ENCODE data around the gene SLC6A3.
"Not testable (repeated sequence)": the region's sequence is repeated elsewhere in the genome, so short reads cannot be mapped to it uniquely, and the experiment has no call there.

Gene SLC6A3

GRCh38 chr5:1439388-1440097 lies 5.7 kb downstream of the SLC6A3 start:
- peak; percentile 6 for DNase-seq

DNA sequence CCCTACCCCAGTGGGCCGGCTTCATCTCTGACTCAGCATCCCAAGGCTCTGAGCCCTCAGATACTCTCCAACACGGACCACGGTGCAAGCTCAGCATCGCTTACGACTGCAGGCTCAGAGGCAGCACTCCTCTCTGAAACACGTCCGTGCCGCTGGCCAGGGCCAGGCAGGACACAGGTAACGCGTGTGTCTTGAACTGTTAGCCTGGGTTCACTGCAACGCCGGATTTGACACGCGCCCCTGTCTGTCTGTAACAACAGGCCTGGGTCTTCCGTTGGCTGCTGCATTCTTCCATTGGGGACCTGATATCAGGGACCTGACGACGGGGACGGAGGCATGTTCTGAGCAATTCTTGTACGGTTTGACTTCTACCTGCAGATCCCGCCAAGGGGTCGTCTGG lies 6.4 kb downstream of the SLC6A3 start:
- DNase-seq, result no peak

DNA sequence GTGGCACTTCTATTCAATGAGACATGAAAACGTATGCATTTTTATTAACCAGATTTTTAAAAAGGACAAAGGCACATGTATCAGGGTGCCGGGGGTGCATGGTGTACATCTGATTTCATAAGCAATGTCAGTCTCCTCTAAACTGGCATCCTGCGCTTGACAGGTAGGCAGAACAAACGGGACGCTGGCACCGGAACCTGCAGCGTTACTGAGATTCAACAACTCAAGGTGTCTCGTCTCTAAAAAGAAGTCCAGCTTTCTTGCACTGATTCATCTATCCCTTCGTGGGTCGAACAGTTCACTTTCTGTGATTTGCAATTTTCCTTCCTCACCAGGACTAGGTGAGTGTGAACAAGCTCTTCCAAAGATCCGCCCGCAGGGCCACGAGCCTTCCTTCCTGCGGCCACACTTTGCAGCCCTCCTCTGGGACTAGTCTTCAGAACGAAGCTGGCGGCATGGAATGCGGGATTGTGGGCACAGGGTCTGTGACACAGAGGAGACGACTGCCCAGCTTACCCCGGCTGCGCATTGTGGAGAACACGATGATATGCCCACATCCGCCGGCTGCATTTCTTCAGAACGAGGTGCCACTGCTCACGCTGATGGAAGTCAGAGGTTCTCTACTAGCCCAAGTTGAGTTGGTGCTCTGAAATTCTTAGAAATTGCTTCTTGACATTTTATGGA lies 7.2 kb downstream of the SLC6A3 start:
- peak; percentile 9 for DNase-seq

DNA sequence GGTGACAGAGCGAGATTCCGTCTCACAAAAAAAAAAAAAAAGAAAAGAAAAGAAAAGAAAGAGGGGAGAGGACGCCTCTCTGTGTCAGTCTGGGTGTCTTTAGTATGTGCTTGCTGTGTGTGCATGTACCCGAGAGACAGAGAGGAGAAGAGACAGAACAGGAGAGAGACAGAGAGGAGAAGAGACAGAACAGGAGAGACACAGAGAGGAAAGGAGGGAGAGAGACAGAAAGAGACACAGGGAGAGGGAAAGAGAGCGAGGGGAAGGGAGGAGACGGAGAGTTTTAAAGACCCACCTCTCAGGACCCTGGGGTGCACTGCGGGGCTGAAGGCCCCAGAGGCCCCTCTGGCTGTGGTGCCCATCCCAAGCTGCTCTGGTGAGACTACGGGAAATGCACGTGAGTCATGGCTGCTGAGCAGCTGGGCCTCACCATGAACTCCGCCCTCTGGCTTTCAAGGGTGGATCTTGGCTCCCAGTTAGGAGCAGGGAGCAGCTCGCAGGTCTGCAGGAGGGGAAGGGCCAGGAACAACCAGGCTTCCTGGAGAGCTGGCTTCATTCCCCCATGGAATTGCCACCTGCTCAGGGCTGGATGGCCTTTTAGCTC lies 7.9 kb downstream of the SLC6A3 start:
- no peak for DNase-seq

DNA sequence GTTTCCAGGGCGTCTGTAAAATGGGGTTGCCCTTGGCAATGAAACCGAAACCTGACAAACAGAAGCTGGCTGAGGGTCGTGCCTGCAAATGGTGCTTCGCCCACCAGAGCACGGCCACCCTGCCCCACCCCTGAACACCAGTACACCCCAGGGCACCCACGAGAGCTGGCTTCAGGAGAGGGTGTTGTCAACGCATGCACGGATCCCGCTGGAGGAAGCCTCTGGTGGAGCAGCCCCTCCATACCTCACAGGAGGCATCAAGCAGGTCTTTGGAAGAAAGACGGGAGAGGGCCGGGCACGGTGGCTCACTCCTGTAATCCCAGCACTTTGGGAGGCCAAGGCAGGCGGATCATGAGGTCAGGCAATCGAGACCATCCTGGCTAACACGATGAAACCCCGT lies 8.6 kb downstream of the SLC6A3 start:
- DNase-seq, result no peak

DNA sequence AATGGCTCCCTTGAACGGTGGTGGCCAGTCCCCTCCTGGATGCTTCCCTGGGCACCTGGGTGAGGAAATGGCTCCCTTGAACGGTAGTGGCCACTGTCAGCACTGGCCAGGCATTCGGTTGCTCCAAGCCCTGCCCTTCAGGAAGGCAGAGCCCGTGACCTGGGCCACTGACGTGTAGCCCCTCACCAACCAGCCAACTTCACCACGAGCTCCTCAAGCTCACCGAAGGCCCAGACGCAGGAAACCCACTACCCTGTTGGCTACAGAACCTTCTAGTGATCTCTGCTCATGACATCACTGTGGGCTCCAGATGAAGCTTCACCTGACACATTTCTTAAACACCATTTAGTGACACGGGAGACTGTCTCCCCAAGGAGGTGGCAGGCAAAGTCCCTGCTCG lies 9.2 kb downstream of the SLC6A3 start:
- DNase-seq, result peak; percentile 12

DNA sequence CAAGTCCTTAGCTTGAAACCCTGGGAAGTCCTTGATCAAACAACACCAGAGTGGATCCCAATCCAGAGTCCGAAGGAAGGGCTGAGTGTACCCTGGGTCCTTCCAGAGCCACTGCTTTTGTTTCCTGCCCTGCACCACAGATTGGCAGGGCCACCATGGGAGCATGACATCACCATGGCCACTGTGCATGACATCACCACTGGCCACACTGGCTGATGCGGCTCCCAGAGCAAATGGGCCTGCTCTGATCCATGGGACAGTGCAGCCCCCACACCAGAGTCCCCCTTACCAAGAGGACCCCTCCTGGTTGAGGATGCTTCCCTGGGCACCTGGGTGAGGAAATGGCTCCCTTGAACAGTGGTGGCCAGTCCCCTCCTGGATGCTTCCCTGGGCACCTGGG lies 9.9 kb downstream of the SLC6A3 start:
- DNase-seq, result no peak

DNA sequence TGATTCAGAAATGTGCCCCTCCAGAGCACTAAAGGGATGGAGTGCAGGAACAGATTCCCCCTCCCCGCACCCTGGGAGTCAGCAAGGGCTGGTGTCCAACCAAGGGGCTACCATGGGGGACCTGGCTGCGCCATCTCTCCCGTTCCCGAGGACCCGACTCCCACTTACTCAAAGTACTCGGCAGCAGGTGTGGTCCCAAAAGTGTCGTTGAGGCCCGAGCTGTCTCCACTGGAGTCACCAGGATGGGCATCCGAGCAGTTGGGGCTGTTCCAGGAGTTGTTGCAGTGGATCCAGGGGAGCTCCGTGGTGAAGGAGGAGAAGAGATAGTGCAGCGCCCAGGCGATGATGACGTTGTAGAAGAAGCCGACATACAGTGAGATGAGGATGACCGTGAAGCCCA lies 12.9 kb downstream of the SLC6A3 start:
- no peak for DNase-seq

GRCh38 chr5:1431896-1432295 lies 13.3 kb downstream of the SLC6A3 start:
- peak; percentile 2 for DNase-seq

GRCh38 chr5:1431021-1431811 lies 14.0 kb downstream of the SLC6A3 start:
- DNase-seq, result peak; percentile 16

DNA sequence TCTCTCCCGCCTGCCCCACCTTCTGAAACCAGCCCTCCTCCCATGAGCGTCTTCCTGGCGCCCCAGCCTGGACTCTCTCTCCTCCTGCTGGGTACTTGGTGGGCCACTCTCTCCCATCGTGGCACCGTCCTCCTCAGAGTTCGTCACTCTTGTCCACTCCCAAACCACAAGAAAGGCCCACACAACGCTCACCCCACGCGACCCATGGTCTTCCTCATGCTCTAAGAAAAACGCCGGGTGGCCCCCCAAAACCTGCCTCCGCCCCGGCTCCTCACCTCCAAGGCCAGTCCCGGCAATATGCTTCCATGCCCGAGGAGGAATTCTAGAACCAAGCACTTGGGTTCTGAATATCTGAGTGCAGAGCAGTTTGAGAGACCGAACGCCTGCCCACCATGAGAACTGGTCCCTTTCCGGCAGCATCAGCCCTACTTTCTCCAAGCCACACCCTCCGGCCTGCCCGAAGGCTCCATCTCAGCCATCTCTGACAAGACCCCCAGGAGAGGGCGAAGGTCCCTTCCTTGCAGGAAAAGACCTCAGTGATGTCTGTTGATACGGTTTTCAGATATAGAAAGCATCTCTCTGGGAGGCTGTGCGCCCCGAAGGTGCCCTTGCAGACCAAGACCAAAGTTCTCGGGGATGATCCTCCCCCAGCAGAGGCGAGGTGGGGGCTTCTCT lies 15.0 kb downstream of the SLC6A3 start:
- DNase-seq, result peak; percentile 4

GRCh38 chr5:1429496-1429895 lies 15.7 kb downstream of the SLC6A3 start:
- no peak for DNase-seq

- no peak for DNase-seq
Observed at GRCh38 chr5:1429066-1429465, 16.2 kb downstream of the SLC6A3 start.

DNA sequence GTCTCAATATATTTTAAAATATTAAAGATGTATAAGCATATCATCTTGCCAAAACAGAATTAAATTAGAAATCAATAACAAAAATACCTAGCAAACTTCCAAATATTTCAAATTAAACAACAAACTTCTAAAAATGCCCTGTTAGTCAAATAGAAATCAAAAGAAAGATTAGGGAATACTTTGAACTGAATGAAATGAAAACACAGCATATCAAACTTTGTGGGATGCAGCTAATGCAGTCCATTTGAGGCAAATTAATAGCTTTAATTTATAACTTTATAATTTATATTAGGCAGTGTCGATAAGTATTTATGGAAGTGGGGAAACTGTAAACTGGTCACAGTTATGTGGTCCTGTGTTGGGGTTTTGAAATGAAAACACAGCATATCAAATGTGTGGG lies 17.1 kb downstream of the SLC6A3 start:
- no peak for DNase-seq

DNA sequence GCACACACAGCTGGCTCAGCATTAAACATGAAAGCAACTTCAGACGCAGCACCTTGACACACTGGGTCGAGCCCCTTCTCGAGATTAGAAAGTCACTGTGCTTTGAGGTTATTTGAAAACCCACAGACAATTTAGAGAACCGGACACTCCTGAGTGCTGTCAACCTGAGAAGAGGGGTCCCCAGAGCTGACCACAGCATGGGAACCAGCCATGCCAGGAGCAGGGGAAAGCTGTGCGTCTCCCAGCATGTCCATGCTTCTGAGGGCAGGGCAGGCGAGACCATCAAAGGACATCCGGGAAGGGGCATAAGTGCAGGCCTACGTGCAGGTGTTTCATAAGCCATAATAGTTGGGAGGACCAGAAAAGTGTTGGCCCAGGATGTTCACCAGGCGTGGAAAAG lies 20.5 kb downstream of the SLC6A3 start:
- no peak for DNase-seq

DNA sequence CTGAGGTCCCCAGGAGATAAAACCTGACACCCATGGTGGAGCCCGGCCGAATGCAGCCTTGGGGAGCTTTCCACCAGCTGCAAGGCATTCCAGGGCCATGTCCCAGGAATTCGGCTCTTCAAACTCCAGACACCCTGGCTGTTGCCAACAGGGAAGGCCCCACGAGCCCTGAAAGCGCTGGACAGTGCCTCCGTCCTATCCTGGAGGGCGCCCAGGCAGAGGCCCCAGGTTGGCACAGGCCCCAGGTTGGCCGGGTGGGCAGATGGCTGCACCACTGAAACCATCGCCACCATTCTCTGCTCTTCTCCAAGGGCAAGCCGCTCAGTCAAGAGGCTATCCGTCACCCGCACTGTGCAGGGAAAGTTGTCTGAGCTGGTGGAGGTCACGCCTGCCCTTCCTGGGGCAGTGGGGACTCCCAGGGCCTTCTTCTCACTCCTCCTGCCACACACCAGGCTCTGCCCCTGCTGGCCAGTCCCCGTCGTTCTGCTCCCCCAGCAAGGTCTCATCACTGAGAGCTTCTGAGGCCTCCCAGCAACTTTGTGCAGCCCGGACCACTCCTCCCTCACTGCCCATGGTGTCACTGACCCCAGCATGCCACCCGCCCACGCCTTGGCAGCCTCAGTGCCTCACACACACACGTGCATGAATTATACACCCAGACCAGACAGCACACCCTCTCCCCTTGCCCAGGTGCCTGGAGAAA lies 21.2 kb downstream of the SLC6A3 start:
- DNase-seq, result no peak

- not testable (repeated sequence) for DNase-seq
Observed at GRCh38 chr5:1422522-1422921, 22.7 kb downstream of the SLC6A3 start.

GRCh38 chr5:1421521-1422341 lies 23.5 kb downstream of the SLC6A3 start:
- peak; percentile 10 for DNase-seq

- DNase-seq, result peak; percentile 2
Observed at GRCh38 chr5:1420211-1421195, 24.7 kb downstream of the SLC6A3 start.

All from activated T-cell treated with anti-CD3 and anti-CD28 coated beads, Interleukin-2, amount 50 U/mL, for 1 hour (primary cell).